Activated T-helper 17 cell treated with anti-CD3 and anti-CD28 coated beads, Interleukin-2, amount 50 U/mL, for 72 hours (primary cell): ENCODE results near the gene VPS4A. TPM values are rescaled to one million over a fixed set of nuclear protein-coding genes. Genes with fewer than 3 reads are reported as not detected.

Source experiments
- total RNA-seq, 2 donors: library from RNA; stranded (reverse); gene quantifications; one replicate each; pipeline ENCODE4 v1.2.3, GENCODE V29; 2022

VPS4A gene
- total RNA-seq, 2 donors from 2014 or later: 20.7 to 26.9 TPM

Other genes with a start within 250 kb of the VPS4A start
- gene HAS3, start 205.7 kb upstream of the VPS4A start, total RNA-seq: under 1 TPM; 0.40 to 0.71 TPM
- gene CHTF8, start 178.8 kb upstream of the VPS4A start, total RNA-seq: 100 to 1,000 TPM; 103 to 129 TPM
- gene UTP4, start 178.7 kb upstream of the VPS4A start, total RNA-seq: 100 to 1,000 TPM in 1 of 2 donors, 10 to 100 TPM in 1; 69.1 to 112 TPM
- 10 to 100 TPM; 21.0 to 22.9 TPM for gene SNTB2, start 124.2 kb upstream of the VPS4A start, total RNA-seq
- 10 to 100 TPM in 1 of 2 donors, 1 to 10 TPM in 1; 8.4 to 20.6 TPM for gene PDF, start 19.2 kb downstream of the VPS4A start, total RNA-seq
- gene COG8, start 28.2 kb downstream of the VPS4A start, total RNA-seq: 10 to 100 TPM; 29.7 to 34.2 TPM
- gene NIP7, start 28.4 kb downstream of the VPS4A start, total RNA-seq: 10 to 100 TPM; 26.3 to 34.0 TPM
- 1 to 10 TPM; 2.0 to 4.0 TPM for gene TMED6, start 40.4 kb downstream of the VPS4A start, total RNA-seq
- gene TERF2, start 74.7 kb downstream of the VPS4A start, total RNA-seq: 10 to 100 TPM; 40.2 to 57.6 TPM
- 100 to 1,000 TPM in 1 of 2 donors, 10 to 100 TPM in 1; 93.9 to 152 TPM for gene CYB5B, start 113.3 kb downstream of the VPS4A start, total RNA-seq